Femur (tissue), 1 donor: ENCODE measurements around the gene PRAMEF27.
"Not testable (repeated sequence)": the region's sequence is repeated elsewhere in the genome, so short reads cannot be mapped to it uniquely, and the experiment has no call there.

ENCODE experiments used
- DNase-seq: peaks from one replicate; pipeline ENCODE4 v3.0.0-alpha.2; 2017

Gene PRAMEF27

GRCh38 chr1:13056475-13056874 lies at the start of gene PRAMEF27:
TSS of gene PRAMEF27 (minus strand) at chr1:13056575. CDS start at chr1:13053659, 2,916 bp downstream.
- DNase-seq, result not testable (repeated sequence)

- not testable (repeated sequence) for DNase-seq
These were observed 14.1 kb upstream of the PRAMEF27 start, which contains the start of gene PRAMEF25 for GRCh38 chr1:13070474-13070873. TSS of gene PRAMEF25 (plus strand) at chr1:13070774. CDS start at chr1:13073694, 2,920 bp downstream.

- DNase-seq, result not testable (repeated sequence)
These were observed 36.5 kb downstream of the PRAMEF27 start for GRCh38 chr1:13019846-13020245.

GRCh38 chr1:13011932-13012331 lies 44.4 kb downstream of the PRAMEF27 start:
- not testable (repeated sequence) for DNase-seq

GRCh38 chr1:13009348-13009747 lies 47.0 kb downstream of the PRAMEF27 start:
- not testable (repeated sequence) for DNase-seq

- DNase-seq, result not testable (repeated sequence)
These were observed 50.6 kb downstream of the PRAMEF27 start for GRCh38 chr1:13005732-13006131.
